ENCODE data around the gene NKX1-1.

Gene NKX1-1

DNA sequence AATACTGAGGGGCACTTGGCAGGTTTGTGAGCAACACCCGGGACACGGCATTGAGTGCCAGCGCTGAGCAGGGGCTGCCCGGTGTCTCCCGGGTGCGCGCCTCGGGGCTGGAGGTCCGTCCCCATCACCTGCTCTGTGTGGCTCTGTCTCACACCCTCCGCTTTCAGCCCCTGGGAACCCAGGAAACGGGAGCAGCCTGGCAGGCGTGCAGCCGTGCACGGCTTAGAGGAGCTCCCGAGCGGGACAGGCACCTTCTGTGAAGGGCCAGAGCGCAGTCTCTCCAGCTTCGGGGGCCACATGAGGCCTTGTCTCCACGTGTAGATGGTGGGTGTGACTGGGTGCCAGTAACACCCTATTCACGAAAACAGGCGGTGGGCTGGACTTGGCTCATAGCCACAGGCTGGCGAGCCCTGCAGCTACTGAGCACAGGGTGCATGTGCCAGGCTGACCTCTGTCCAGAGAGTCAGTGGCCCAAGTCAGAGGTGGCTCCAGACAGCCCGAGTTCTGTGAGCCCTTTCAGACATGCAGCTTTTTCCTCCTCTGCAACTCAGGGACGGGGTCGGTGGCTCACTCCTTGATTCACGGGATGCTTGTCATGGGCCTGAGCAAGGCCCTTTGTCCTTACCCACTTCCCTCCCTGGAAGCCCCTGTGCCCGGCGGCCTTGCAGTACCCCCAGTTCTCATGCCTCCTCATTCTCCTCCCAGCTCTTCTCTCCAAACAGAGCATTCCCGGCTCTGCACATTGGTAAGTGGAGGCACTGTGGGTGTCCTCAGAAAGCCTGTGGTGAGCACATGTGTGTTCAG is 35.7 kb downstream of the NKX1-1 start:
- no peak for DNase-seq

DNA sequence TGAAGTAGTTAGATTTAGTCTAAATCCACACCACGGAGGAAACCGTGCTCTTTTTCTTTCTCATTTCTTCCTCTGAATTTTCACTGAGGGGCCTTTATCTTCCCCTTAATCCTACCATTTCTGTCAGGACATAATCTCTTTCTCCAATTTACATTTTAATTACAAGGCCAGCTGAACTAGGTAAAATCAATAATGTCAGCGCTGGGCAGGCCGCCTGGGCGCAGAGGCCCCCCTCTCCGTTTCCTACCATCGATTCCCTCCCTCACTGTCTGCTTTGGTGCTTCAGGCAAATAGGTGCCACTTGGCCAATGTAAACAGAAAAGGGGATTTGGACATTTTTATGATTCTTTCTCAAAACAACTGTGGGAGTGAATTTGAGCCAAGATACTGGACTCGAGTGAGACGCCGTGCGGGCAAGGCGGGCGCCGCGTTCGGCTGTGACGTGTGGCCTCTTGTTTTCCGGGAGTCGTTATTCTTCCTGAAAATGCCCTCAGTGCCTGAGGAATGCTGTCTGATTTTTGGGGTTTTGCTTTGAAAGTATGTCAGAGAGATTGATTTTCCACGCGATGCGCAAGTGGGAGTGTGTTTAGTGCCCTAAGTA is 36.7 kb downstream of the NKX1-1 start:
- no peak for DNase-seq

DNA sequence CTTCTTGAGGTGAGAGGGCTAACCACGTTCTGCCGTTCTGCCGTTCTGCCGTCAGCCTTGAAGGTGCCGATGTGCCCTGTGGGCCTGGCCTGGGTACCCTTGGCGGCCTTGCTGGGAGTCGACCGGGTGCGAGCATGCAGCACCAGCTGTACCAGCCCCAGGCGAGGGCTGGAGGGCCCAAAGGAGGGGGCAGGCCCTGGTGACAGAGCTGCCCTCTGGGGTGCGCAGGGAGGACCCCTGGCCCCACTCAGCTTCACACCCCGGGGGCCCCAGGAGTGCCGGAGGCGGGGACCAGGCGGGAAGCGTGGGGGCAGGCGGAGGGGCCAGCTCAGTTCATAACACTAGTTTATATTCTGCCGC is 37.2 kb downstream of the NKX1-1 start:
- DNase-seq: no peak

DNA sequence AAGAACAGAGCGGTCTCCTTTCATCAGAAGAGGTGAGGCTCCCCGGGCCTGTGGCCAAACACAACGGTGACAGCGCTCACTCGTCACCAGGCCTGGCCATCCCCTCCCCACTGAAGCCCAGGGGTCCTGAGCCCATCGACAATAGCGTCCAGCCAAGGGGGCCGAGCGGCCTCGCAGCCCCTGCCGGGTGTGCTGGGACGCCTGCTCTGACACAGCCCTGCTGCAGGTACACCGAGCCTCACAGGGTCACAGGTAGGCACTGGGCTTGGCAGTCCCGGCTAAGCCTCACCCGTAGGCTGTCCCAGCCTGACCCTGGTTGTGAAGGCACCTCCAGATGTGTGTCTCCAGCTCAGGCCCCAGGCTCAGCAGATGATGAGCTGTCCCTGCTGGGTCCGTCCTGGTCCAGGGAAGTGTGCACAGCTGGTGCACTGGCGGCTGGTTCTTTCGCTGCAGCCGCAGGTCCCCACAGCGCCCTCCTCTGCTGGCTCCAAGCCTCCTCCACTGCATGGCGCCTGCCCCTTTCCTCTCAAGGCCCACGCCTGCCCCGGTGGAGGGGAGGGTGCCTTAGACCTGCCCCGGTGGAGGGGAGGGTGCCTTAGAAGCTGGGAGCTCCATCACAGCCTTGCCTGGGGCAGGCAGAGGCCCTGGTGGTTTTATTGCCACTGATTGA is 37.7 kb downstream of the NKX1-1 start:
- no peak for DNase-seq

DNA sequence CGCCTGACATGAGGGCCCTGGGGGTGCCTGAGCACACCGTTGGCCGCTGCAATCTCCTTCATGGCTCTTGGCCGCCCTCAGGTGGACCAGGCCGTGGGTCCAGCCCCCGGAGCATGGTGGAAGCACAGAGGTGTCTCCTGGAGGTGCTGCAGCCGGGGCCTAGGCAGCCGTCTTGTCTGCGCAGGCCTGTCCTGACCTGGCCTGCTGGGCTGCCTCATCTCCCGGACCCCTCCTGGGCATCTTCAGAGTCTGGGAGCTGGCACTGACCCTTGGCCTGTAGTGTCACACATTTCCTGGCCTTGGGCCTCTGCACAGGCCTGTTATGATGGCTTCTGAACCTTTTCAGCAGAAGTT is 38.3 kb downstream of the NKX1-1 start:
- DNase-seq: no peak

DNA sequence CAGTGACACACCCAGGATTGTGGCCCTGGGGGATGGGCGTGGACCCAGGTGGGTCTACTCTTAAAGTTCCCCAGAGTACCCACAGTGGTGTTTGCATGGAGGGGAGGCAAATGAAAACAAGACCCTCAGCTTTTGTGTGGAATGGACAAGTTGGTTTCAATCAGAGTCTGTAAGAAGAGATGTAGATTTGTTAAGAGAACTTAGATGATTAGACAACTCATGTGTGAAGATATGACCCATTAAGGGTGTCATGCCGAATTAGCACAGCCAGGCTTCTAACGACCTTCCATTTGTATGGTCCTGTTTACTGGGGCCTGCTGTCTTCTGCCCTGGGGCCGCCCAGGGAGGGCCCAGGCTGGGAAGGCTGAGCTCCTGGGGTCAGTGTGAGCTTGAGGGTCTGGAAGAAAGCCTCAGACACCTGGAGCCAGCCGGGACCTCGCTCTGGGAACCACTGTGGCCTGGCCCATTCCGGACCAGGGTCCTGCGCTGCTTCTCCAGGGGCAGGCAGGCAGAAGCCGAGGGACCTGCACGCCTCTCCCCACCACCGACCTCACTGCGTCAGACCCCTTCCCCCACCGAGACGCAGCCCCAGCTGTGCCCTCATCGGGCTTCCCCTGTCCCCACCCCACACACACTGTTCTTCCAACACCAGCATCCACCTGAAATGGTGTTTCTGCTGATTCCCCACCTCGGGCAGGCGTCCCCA is 38.9 kb downstream of the NKX1-1 start:
- no peak for DNase-seq

DNA sequence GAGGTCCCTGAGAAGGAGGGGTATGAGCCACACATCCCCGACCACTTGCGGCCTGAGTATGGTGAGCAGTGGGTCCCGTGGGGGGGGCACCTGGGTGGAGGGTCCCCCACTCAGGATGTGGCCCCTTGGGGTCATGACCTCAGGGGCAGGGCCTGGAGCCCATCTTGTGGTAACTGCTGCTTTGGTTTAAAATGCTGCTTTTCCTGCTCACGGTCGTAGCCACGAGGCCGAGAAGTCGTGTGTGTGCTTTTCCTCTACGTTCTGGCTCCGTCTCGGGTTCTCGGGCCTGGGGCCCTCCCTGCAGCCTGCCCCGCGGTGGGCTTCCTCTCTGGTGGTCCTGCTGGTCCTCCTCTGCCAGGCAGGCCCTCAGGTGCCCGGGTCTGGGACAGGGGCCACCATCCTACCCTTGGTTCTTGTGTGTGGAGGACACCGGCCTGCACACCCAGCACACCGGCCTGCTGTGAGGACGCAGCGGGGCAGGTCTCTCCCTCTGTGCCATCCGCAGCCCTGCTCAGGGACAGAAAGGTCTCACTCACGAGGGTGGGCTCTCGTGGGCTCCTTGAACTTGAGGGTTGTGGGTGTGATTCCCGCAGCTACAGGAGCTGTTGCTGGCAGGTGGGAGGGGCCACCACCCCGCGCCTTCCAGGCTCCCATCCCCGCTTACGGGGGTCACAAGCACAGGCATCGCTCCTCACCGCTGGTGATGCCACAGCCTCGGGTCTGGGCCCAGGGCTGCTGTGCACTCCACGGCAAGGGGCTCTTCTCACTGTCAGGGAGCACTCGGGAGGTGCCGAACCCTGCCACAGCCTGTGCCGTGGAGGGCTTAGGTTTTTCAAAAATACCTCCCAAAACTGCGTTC is 39.6 kb downstream of the NKX1-1 start:
- DNase-seq: no peak

DNA sequence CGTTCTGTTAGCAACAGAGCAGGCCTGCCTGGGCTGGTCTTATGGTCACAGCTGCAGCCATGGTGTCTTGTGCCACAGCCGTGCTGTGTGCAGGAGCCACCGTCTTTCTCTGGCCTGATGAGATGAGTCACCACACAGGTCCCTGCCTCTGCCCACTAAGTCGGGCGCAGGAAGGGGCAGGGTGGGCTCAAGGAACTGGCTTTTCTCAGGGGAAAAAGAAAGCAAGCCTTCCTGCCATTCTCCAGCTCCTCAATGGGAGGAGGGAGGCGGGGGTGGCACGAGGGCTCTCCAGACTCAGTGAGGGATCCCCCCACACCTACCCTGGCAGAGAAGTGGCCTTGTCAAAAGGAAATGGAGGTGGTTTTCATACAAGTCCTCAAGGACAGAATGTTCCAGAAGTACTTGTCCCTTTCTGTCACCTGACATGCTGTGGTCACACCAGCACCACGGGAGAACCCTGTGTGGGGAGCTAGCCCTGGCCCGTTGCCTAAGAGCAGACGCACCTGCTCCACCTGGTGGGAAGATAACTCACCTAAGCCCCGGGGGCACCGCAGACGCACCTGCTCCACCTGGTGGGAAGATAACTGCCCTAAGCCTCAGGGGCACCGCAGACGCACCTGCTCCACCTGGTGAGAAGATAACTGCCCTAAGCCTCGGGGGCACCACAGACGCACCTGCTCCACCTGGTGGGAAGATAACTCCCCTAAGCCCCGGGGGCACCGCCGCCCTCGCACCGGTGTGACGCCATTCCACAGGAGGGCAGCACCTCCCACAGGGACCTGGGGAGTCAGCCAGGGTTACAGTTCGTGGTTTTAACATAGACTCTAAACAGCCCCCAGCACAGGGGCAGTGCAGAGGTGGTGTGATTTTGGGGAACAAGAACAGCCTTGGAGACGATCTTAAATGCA is 40.7 kb downstream of the NKX1-1 start:
- DNase-seq: peak; percentile 82

DNA sequence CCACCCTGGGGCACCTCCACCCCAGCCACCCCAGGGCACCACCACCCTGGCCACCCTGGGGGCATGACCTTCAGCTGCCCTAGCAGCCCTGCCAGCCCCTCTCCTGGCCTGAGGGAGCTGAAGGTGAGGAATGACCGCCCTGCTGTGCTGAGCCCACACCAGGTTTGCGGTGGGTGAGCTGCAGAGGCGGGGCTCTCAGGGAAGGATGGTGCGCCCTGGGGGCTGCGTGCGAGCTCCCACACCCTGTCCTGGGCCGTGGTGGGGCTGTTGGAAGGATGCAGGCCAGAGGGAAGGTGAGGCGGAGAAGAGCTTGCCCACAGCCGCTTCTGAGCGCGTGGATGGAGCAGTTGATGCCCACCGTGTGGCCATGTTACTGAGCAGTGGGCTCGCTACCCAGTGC is 41.5 kb downstream of the NKX1-1 start:
- no peak for DNase-seq

DNA sequence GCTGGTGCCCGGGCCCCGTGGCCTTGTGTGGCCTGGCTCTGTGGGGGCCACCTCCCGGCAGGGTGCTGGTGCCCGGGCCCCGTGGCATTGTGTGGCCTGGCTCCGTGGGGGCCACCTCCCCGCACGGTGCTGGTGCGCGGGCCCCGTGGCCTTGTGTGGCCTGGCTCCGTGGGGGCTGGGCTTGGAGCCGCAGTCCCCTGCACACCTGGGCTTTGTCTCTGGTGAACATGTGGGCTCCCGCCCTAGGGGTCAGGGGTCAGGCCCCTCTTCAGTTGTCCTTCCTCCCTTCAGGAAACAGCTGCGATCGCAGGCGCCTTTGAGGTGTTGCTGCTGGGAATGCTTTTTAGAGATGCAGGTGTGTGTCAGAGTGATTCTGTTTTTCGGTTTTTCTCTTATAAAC is 42.0 kb downstream of the NKX1-1 start:
- DNase-seq: no peak

DNA sequence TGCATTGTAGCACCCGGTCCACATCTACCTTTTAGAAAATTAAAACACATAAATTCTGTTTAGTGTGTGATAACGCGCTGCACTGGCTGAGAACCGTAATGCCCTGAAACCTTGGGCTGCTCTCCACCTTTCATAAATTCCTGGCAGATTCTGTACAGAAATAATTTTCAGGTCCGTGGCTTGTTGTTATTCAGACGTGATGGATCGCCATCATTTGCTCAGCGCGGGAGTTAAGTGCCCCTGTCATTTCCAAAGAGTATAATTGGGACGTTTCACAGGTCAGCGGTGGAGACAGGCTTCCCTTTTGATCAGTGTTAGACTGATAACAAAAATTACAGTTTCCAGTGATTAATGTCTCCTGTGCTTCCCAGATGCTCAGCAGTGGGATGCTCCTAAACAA is 42.7 kb downstream of the NKX1-1 start:
- DNase-seq: no peak

DNA sequence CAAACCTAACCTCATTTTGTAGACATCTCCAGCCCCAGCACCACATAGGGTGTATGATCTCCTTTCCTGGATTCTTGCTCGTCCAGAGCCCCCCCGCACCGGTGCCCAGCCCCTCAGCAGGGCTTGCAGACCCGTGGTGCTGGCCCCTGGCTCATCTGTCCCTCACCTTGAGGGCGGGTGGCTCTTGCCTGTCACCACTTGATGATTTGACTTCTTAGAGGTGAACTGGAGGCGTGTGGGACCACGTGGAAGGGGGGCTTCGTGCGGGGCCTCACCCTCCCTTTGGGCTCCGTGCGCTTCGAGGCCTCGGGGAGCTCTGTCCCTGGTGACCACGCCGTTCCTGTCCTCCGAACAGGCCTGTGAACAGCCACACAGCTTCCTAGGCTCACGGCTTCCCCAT is 43.7 kb downstream of the NKX1-1 start:
- no peak for DNase-seq

DNA sequence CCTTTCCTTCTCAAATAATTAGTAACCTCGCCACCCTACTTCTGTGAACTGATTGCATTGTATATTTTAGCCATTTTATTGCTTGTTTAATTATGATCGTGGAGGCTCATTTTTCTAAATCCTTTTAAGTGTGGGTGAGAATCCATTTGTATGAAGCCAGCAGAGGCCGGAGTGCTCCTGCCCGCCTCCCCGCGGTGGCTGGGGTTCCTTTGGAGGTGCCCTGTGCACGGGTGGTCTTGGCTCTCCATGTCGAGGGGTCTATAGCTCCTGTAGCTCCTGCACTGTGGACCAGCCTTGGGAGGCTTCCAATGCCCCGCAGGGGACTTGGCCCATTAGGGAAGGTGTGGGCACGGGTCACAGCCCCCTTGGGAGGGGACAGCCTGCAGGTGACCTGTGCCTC is 44.2 kb downstream of the NKX1-1 start:
- DNase-seq: no peak

DNA sequence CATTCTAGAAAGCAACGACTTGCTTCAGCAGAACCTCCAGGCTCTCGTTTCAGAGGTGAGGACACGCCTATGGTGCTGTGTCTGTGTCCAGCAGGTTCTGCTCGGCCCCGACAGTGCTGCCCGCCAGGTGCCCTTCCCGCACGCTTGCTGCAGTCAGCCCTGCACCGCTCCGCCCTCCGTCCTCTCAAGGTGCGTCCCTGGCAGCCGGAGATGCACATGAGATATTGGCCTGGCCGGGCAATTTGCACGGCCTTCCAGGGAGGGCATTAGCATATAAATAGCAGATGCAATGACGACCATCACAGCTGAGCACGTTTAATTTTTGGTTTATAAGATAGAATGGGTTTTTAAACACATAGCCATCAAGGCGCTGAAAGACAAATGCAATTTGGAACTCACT is 44.8 kb downstream of the NKX1-1 start:
- no peak for DNase-seq

DNA sequence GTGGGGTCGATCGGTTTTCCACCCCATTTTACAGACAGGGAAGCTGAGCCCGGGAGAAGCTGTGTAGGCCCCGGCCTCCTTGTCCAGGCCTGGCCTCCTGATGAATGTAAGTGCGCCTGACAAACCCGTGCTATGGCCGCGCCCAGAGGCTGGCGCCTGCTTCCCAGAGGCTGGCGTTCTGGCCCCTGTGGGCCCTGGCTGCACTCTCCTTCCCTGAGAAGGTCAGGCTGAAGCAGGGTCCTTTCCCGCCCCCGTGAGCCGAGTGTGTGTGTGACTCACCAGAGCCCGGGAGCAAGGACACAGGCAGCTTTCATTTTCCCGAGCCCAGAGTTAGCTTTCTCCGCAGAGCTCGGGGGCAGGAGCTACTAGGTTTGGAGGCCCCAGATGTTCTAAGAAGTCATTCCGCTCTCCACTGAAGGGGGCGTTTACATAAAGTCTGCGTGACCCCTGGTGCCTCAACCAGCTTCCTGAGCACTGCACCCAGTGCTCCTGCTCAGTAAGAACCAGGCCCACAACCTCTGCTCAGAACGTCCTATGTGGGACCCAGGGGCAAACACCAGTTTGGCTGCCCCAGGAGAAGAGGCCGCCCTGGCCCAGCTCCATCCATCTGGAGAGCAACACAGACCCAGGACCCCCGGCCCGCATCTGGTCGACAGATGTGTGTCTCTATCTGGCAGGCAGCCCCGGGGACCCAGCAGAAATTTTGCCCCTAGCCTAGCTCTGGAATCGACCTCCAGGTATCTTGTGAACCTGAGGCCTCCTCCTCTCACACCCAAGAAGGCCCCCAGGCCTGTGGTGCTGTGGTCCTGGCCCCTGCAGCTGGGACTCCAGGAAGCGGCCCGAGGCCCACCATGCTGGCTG is 45.6 kb downstream of the NKX1-1 start:
- DNase-seq: no peak

DNA sequence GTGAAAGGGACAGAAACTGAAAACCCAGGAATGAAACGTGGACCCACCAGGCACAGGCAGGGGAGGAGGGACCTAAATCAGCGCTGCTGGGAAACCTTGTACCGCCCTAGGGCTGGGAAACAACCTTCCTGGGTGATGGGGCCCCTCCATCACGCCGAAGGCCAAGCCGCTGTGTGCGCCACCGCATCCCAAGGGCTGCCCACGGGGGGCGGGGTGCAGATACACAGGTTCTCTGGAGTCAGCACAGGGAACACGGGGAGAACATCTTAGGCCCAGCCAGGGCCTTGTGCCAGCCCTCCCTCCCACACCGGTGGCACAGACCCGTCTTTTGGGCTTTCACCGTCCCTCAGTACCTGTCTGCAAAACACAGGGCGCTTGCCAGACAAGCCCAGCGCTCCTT is 46.3 kb downstream of the NKX1-1 start:
- no peak for DNase-seq

DNA sequence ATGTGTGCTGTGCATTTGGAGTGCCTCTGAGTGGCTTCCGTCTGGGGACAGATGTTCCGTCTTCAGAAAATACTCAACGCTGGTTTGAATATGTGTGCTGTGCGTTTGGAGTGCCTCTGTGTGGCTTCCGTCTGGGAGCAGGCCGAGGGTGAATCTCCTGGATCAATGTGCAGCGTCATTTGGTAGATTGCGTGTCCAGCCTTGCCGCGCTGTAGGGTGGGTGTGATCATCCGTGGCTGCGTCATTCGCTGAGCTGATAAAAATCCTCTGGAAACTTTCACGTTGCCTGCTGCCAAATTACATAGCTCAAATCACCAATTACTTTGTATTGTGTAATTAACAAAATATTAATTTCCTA is 47.1 kb downstream of the NKX1-1 start:
- no peak for DNase-seq

DNA sequence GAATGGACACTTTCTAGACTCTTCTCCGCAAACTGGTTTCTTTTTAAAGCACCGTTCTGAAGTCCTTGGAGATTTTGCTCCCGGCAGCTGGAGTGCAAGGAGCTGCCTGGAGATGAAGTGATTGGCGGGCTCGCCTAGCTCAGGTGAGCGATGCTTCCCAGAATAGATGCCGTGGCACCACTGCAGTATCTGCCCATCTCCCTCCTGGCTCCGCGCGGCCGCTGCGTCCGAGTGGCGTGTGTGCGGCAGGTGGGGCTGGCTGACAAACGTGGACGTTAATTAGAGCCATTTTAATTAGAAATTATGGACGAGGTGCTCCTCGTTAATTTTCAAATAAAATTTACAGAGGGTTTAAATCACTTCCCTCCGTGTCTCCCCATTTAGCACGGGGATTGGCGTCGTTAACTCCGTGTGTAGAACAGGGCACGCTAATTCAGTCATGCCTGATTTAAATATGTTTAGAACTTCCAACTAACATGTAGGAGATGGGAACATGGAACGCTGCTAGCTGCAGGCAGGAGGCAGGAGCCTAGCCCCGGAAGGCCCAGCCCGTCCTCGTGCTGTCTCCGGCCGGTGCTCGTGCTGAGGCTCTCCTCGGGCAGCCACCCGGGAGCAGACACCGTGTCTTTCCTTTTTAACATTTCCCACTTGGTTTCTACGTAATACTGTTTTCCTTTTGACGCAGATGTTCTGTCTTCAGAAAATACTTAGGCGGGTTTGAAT is 47.7 kb downstream of the NKX1-1 start:
- no peak for DNase-seq

DNA sequence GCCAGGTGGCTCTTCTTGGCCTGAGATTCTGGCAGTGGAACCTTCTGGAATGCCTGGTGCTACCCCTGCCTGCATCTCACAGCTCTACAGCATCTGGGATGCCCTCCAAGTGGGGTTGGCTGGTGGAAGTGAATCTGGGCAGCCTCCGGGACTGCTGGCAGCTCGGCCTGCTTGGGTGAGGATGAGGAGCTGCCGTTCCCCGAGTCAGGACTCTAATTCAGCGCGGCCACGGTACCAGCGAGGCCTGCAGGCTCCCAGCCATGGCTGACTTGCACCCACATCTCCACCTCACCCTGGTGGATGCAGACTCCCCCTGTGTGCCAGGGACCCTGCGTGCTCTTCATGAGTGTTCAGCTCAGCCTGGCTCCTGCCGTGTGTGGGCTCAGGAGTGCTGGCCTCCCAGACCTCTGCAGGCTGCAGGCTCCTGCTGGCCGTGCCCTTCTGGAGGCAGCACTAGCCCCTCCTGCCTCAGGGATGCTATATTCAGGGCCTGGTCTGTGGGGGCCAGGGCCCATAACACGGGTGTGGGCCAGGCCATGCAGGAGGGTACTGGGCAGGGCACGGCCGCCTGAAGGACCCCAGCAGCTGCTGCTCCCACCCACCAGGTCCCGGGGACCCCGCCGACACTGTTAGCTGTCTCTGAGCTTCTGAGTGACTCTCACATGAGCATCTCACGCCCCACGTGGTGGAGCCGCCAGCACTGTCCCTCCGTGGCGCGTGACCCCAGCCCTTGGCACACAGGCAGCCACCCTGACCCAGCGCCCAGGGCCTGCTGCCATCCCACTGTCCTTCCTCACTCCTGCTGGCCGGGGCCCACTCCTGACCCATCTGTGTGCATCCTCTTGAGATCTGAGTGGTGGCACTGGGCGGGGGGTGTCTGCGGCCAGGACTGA is 48.6 kb downstream of the NKX1-1 start:
- DNase-seq: no peak
